ENCODE measurements around the gene C1orf105. TPM values are rescaled to one million over a fixed set of nuclear protein-coding genes. Genes with fewer than 3 reads are reported as not detected.

The C1orf105 gene
- total and polyA plus RNA-seq, 10 of the 15 experiments (the other 5 are each of a cell fraction or from before 2014, with no cell fraction given): not detected

- TF ChIP-seq RELB (IDR thresholded peaks at IDR 0.05; ENCODE audit: low read depth): peak; percentile 87
- TF ChIP-seq GABPA (IDR thresholded peaks at IDR 0.05; ENCODE audit: low read depth): 0 out of 2 replicates have a peak, but pooled peaks have one; percentile 35
- TF ChIP-seq HDGF (IDR thresholded peaks at IDR 0.05): no peak
- TF ChIP-seq MYB (IDR thresholded peaks at IDR 0.05; ENCODE audit: borderline replicate concordance, low read depth, low read length): no peak
- no peak for TF ChIP-seq CHD2 (IDR thresholded peaks at IDR 0.05; ENCODE audit: borderline replicate concordance, low read depth, low read length)
- TF ChIP-seq NKRF (conservative IDR thresholded peaks at IDR 0.05): no peak
- no peak for TF ChIP-seq IRF5 (IDR thresholded peaks at IDR 0.05; ENCODE audit: borderline replicate concordance)
- TF ChIP-seq RELA (IDR thresholded peaks at IDR 0.05; ENCODE audit: borderline replicate concordance, partially characterized antibody): peak; percentile 58
- TF ChIP-seq USF1 (IDR thresholded peaks at IDR 0.05; ENCODE audit: borderline replicate concordance, extremely low read length, insufficient read depth, low read depth, low read length): no peak
- peak; percentile 20; the same call in 1 of the 2 replicates for TF ChIP-seq ZNF217 (IDR thresholded peaks at IDR 0.05)
- TF ChIP-seq BACH1 (IDR thresholded peaks at IDR 0.05; ENCODE audit: borderline replicate concordance): no peak; the same call in 1 of the 2 replicates
- no peak for TF ChIP-seq NR2C2 (IDR thresholded peaks at IDR 0.05; ENCODE audit: borderline replicate concordance, control insufficient read depth, insufficient read length, low read depth)
- no peak for TF ChIP-seq NRF1 (conservative IDR thresholded peaks at IDR 0.05; ENCODE audit: low read depth, low read length)
- no peak for TF ChIP-seq USF2 (IDR thresholded peaks at IDR 0.05; ENCODE audit: borderline replicate concordance, low read depth, low read length)
- TF ChIP-seq SUZ12 (IDR thresholded peaks at IDR 0.05; ENCODE audit: unreplicated experiment): no peak
- 0 out of 2 replicates have a peak, but pooled peaks have one; percentile 28 for TF ChIP-seq CREM (IDR thresholded peaks at IDR 0.05; ENCODE audit: low read depth)
- TF ChIP-seq ATF7 (IDR thresholded peaks at IDR 0.05; ENCODE audit: low read depth): peak; percentile 83
- TF ChIP-seq CHD4 (IDR thresholded peaks at IDR 0.05): no peak
- TF ChIP-seq MXI1 (IDR thresholded peaks at IDR 0.05; ENCODE audit: low read depth, low read length): peak; percentile 60; the same call in 1 of the 2 replicates
- TF ChIP-seq BCL3 (IDR thresholded peaks at IDR 0.05; ENCODE audit: borderline replicate concordance, insufficient read depth, low read depth, low read length, poor library complexity, severe bottlenecking): peak; percentile 79
Measured at GRCh38 chr1:172380441-172381244, 39.8 kb upstream of the C1orf105 start (continued).

Measured in GM12878 (cell line).